RWPE2 (cell line): ENCODE measurements around the gene AP1S1.

Experiments
- ATAC-seq: fragments of 200-7000 bp; cut with Tn5 transposase; 3 replicates; pipeline ENCODE4 v1.9.1; 2021; ENCODE audit warnings: low read depth
- DNase-seq: peaks from one replicate; pipeline ENCODE4 v3.0.0-alpha.2; 2020; ENCODE audit warnings: low spot score
- H3K27ac ChIP-seq: fragments of 450-650 bp; 2 replicates; pipeline ENCODE4 v1.5.1; 2017; ENCODE audit warnings: mild to moderate bottlenecking; ENCODE audit not compliant: poor library complexity, severe bottlenecking
- H3K27me3 ChIP-seq: fragments of 250-450 bp; sonication (Bioruptor Pico); 2 replicates; pipeline ENCODE4 v1.5.1; 2021; ENCODE audit warnings: mild to moderate bottlenecking, moderate library complexity; ENCODE audit not compliant: insufficient read depth, poor library complexity, severe bottlenecking
- H3K36me3 ChIP-seq: fragments of 250-450 bp; sonication (Bioruptor Pico); 2 replicates; pipeline ENCODE4 v1.5.1; 2020; ENCODE audit warnings: low read depth, mild to moderate bottlenecking, moderate library complexity
- H3K4me1 ChIP-seq: fragments of 250-450 bp; sonication (Bioruptor Pico); 2 replicates; pipeline ENCODE4 v1.5.1; 2021; ENCODE audit warnings: mild to moderate bottlenecking, moderate library complexity; ENCODE audit not compliant: insufficient read depth, poor library complexity, severe bottlenecking
- H3K4me3 ChIP-seq: fragments of 250-450 bp; sonication (Bioruptor Pico); 2 replicates; pipeline ENCODE4 v1.5.1; 2021; ENCODE audit warnings: mild to moderate bottlenecking, moderate library complexity; ENCODE audit not compliant: severe bottlenecking
- H3K9me3 ChIP-seq: fragments of 250-450 bp; sonication (Bioruptor Pico); 2 replicates; pipeline ENCODE4 v1.5.1; 2021; ENCODE audit warnings: mild to moderate bottlenecking, moderate library complexity; ENCODE audit not compliant: severe bottlenecking
- TF ChIP-seq, protein P1 (sequence below): fragments of 450-650 bp; IDR thresholded peaks from one replicate; pipeline ENCODE4 v1.5.1; 2017; ENCODE audit warnings: mild to moderate bottlenecking, moderate library complexity; ENCODE audit not compliant: poor library complexity, severe bottlenecking

The AP1S1 gene

DNA sequence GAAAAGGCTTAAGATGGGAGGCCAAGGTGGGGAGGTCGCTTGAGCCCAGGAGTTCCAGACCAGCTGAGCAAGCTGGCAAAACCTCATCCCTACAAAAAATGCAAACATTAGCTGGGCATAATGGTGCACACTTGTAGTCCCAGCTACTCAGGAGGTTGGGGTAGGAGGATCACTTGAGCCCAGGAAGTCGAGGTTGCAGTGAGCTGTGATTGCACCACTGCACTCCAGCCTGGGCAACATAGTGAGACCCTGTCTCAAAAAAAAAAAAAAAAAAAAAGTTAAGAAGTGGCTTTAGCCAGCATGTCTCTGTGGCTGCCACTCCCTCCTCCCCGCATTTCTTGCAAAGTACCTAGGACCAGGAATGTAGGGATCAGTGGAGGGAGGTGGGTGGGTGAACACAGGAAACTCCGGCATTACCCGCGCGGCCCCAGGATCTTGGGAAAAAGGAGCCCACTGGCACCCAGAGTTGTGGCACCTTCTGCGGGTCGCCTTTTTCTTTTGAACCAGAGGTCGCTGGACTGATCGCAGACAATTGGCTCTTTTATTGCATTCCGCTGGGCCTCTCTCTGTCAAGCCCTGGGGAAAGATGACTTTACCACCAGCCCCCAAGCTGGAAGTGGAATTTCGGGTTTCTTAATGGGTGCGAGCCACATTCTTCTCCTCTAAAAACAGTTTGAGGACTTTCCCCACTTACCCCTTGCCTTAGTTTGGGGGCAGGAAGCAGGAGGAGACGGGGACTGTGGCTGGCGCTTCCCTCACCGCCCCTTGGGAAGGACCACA is 7.6 kb downstream of the AP1S1 start:
- peaks cover 12% of the 10 kb centered on the region for H3K4me1 ChIP-seq
- no peak overlapping the region for H3K4me3 ChIP-seq

DNA sequence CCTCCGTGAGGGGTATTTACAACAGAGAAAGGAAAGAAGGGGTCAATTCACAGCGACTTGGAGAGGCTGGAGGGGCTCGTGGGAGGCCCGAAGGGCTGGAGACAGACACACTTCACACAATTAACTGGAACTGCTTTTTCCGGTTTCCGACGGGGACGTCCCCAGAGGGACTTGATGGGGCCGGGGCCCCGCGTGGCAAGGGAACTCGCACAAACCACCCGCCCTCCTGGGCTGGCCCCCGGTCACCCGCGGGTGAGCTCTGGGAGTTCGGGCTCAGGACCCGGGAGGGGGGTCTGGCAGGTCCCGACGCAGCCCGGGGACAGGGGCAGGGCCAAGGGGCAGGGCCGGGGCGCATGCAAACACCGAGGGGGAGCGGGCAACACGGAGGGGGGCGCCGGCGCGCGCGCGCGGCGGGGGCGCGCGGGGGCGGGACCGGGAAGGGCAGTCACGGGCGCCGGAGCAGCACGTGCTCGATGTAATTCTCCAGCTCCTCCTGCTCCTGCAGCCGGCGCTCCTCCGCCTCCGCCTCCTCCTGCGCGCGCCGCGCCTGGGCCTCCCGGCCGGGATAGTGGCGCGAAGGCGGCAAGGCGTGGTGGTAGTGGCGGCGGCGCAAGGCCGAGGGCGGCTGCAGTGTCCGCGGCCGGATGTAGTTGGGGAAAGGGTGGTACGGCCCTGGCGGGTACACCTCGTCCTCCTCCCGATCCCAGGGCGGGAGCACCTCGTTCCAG is 8.4 kb downstream of the AP1S1 start:
- peaks cover 11% of the 10 kb centered on the region for H3K4me1 ChIP-seq
- peaks cover 25% of the 10 kb centered on the region for H3K27me3 ChIP-seq
- H3K36me3 ChIP-seq: peaks cover 35% of the 10 kb centered on the region
- peak; percentile 35 for ATAC-seq
- H3K4me3 ChIP-seq: peak overlapping the region; percentile 43
- H3K27ac ChIP-seq: peak overlapping the region; percentile 66
- DNase-seq: no peak
- H3K9me3 ChIP-seq: no peaks in the 10 kb centered on the region
- TF ChIP-seq, protein P1, sequence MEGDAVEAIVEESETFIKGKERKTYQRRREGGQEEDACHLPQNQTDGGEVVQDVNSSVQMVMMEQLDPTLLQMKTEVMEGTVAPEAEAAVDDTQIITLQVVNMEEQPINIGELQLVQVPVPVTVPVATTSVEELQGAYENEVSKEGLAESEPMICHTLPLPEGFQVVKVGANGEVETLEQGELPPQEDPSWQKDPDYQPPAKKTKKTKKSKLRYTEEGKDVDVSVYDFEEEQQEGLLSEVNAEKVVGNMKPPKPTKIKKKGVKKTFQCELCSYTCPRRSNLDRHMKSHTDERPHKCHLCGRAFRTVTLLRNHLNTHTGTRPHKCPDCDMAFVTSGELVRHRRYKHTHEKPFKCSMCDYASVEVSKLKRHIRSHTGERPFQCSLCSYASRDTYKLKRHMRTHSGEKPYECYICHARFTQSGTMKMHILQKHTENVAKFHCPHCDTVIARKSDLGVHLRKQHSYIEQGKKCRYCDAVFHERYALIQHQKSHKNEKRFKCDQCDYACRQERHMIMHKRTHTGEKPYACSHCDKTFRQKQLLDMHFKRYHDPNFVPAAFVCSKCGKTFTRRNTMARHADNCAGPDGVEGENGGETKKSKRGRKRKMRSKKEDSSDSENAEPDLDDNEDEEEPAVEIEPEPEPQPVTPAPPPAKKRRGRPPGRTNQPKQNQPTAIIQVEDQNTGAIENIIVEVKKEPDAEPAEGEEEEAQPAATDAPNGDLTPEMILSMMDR: no peak

More for the DNA sequence above, 7.6 kb downstream of the AP1S1 start:
- ATAC-seq (no peak), DNase-seq (no peak)
- Histone ChIP-seq H3K27ac (peak overlapping the region; percentile 66), H3K27me3 (peaks cover 16% of the 10 kb centered on the region), H3K9me3 (no peaks in the 10 kb centered on the region), H3K36me3 (peaks cover 43% of the 10 kb centered on the region)
- TF ChIP-seq, protein P1: no peak

DNA sequence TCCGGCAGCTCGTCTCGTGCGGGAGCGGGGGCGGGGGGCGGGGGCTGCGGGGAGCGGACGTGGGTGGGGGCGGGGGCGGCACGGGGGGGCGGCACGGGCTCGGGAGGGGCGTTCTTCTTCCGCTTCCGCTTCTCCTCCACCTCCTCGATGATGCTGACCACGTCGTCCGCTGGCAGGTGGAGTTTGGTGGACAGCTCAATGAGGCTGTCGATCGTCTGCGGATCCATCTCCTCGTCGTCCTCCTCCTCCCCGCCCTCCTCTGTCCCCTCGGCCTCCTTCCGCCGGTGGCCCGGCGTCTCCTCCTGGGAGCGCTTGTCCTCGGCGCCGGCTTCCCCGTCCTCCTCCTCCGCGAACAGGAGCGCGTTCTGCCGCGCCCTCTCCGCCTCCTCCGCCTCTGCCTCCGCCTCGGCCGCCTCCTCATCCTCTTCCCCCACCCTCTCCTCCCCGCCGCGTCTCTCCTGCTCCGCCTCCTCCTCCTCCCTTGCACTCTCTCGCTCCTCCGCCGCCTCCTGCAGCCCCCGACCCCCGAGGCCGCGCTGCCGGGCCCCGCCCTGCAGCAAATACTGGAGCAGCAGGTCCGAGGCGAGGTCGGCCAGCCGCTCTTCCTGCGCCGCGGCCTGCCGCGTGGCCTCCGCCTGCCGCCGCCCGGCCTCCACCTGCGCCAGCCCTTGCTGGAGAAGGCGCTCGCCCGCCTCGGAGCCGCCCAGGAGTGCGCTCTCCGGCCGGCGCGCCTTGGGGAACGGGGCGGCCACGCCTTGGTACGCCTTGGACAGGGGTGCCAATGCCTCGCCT is 9.2 kb downstream of the AP1S1 start:
- peak overlapping the region; percentile 66 for H3K27ac ChIP-seq
- H3K36me3 ChIP-seq: peaks cover 27% of the 10 kb centered on the region
- ATAC-seq (peak; percentile 39), DNase-seq (no peak)
- H3K27me3 ChIP-seq: peaks cover 25% of the 10 kb centered on the region
- peak overlapping the region; percentile 43 for H3K4me3 ChIP-seq
- peaks cover 14% of the 10 kb centered on the region for H3K4me1 ChIP-seq
- H3K9me3 ChIP-seq: no peaks in the 10 kb centered on the region
- TF ChIP-seq, protein P1: no peak

DNA sequence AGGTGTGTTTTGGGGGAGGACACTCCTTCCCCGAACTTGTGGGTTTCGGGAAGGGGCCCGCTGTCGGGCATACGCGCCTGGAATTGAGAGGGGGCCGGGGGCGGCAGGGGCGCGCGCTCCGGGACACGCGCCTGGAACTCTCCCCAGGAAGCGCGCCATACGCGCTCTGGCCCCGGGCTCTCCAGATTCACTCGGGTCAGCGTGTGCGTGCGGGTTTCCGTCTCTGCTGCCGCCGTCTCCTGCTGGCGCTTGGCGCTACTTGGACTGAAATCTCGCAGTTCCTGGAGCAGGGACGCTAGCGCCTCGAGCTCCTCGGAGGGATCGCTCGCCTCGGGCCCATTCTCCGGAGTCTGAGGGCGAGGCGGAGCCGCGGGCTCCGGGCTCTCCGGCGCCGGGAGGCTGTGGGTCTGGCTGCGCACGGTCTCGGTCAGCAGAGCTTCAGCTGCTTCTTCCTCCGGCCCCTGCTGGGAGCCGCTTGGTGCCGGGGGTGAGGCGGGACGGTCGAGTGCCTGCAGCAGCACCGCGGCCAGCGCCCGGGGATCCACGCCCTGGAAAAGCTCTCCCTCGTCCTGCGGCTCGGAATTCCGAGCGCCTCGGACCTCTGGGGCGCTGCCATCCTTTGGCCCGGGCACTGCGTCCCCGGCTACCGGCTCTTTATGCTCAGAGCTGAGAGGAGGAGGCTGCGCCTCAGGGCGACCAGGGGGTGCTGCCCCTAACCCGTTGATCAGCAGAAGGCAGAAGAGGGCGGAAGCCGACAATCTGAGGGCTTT is 10.0 kb downstream of the AP1S1 start:
- H3K27ac ChIP-seq: peak overlapping the region; percentile 66
- ATAC-seq (peak; percentile 37), DNase-seq (no peak)
- peak overlapping the region; percentile 43 for H3K4me3 ChIP-seq
- peaks cover 19% of the 10 kb centered on the region for H3K36me3 ChIP-seq
- no peaks in the 10 kb centered on the region for H3K9me3 ChIP-seq
- TF ChIP-seq, protein P1: no peak
- peaks cover 22% of the 10 kb centered on the region for H3K4me1 ChIP-seq
- peaks cover 27% of the 10 kb centered on the region for H3K27me3 ChIP-seq
